ENCODE results near the gene SEC11A. TPM values are rescaled to one million over a fixed set of nuclear protein-coding genes. Genes with fewer than 3 reads are reported as not detected.
"Not testable (repeated sequence)": the region's sequence is repeated elsewhere in the genome, so short reads cannot be mapped to it uniquely, and the experiment has no call there.

Gene SEC11A
- total RNA-seq, 1 donor from 2014 or later, result 357 TPM

DNA sequence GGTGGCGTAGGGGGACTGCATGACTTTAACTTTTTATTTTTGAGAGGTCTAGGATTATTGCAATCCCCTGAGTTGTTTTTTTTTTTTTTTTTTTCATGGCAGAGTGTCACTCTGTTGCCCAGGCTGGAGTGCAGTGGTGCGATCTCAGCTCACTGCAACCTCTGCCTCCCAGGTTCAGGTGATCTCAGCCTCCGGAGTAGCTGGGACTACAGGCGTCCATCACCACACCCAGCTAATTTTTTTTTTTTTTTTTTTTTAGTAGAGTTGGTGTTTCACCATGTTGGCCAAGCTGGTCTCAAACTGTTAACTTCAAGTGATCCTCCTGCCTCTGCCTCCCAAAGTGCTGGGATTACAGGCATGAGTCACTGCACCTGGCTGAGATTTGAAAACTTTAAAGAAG lies 39.0 kb upstream of the SEC11A start:
- not testable (repeated sequence) for H3K27ac ChIP-seq (ENCODE audit: low read depth, low read length); H3K4me3 ChIP-seq (ENCODE audit: low read length in 3 of 3); H3K27me3 ChIP-seq (ENCODE audit: control insufficient read depth in 3 of 3, insufficient read depth in 3 of 3, low read length in 3 of 3); H3K9ac ChIP-seq (ENCODE audit: low read depth in 1 of 3, low read length in 3 of 3); H3K9me3 ChIP-seq (ENCODE audit: control insufficient read depth in 3 of 3, low read length in 3 of 3); H3K36me3 ChIP-seq (ENCODE audit: control insufficient read depth in 3 of 3, insufficient read depth in 3 of 3, low read length in 3 of 3)
- peaks cover 40 to 51% (median 45%) of the 10 kb centered on the region in 3 donors for H3K4me1 ChIP-seq (ENCODE audit: control insufficient read depth in 3 of 3, insufficient read depth in 3 of 3, low read length in 3 of 3)

DNA sequence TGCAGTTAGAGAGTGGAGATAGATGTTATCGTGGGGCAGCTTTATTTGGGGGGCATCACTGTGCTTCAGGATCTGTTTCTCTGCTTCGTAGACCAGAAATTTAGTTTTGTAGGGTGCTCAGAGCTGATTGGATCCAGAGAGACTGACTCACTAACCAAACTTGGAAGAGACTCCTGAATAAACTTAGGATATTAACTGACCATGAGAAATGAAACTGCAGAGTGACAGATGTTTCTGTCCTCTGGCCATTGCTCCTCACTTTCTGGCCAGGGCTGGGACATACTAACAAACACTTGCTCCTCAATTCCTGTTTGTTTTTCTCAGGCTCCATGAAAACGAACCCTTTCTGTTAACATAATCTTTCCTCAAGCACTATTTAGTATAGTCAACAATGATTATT lies 36.8 kb upstream of the SEC11A start:
- Histone ChIP-seq H3K4me1 (ENCODE audit: control insufficient read depth in 3 of 3, insufficient read depth in 3 of 3, low read length in 3 of 3) (peaks cover 40 to 52% (median 43%) of the 10 kb centered on the region in 3 donors), H3K27me3 (ENCODE audit: control insufficient read depth in 3 of 3, insufficient read depth in 3 of 3, low read length in 3 of 3) (no peaks in the 10 kb centered on the region), H3K4me3 (ENCODE audit: low read length in 3 of 3) (peak overlapping the region in 2 of 3 donors; percentile 18 to 20), H3K36me3 (ENCODE audit: control insufficient read depth in 3 of 3, insufficient read depth in 3 of 3, low read length in 3 of 3) (peaks cover 0 to 3% (median 0%) of the 10 kb centered on the region in 3 donors), H3K9me3 (ENCODE audit: control insufficient read depth in 3 of 3, low read length in 3 of 3) (no peaks in the 10 kb centered on the region), H3K27ac (ENCODE audit: low read depth, low read length) (peak overlapping the region; percentile 70), H3K9ac (ENCODE audit: low read depth in 1 of 3, low read length in 3 of 3) (peak overlapping the region in 1 of 3 donors; percentile 10)

DNA sequence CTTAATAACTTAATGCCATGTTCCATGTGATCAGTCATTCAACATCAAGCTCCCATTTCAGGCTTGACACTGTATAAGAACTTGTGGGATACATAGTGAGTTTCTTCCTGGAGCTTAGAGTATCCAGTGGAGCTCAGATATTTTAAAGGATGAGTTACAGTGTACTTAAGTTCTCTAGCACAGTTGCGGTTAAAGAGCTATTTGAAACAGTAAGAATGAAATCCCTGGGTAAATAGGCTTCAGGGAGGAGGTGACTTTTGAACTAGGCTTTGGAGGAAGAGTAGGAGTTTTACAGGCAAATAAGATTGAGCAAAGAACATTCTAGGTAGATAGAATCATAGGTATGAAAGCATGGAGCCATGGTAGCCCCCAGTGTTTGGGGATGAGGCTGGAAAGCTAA lies 36.3 kb upstream of the SEC11A start:
- H3K9me3 ChIP-seq (ENCODE audit: control insufficient read depth in 3 of 3, low read length in 3 of 3), result no peaks in the 10 kb centered on the region
- peak overlapping the region in 1 of 3 donors; percentile 10 for H3K9ac ChIP-seq (ENCODE audit: low read depth in 1 of 3, low read length in 3 of 3)
- peak overlapping the region in 2 of 3 donors; percentile 7 to 20 for H3K4me3 ChIP-seq (ENCODE audit: low read length in 3 of 3)

DNA sequence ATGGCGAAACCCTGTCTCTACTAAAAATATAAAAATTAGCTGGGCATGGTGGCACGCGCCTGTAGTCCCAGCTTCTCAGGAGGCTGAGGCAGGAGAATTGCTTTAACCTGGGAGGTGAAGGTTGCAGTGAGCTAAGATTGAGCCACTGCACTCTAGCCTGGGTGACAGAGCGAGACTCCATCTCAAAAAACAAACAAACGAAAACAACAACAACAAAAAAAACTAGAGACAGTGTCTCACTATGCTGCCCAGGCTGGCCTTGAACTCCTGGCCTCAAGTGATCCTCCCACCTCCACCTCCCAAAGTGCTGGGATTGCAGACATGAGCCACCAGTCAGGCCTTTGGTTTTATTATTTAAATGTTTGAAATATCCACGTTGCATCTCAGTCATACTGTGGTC lies 35.8 kb upstream of the SEC11A start:
- not testable (repeated sequence) for H3K4me3 ChIP-seq (ENCODE audit: low read length in 3 of 3); H3K9me3 ChIP-seq (ENCODE audit: control insufficient read depth in 3 of 3, low read length in 3 of 3); H3K36me3 ChIP-seq (ENCODE audit: control insufficient read depth in 3 of 3, insufficient read depth in 3 of 3, low read length in 3 of 3); H3K27me3 ChIP-seq (ENCODE audit: control insufficient read depth in 3 of 3, insufficient read depth in 3 of 3, low read length in 3 of 3); H3K9ac ChIP-seq (ENCODE audit: low read depth in 1 of 3, low read length in 3 of 3)
- Histone ChIP-seq H3K27ac (ENCODE audit: low read depth, low read length) (peak overlapping the region; percentile 70), H3K4me1 (ENCODE audit: control insufficient read depth in 3 of 3, insufficient read depth in 3 of 3, low read length in 3 of 3) (peaks cover 48 to 61% (median 51%) of the 10 kb centered on the region in 3 donors)

More for the DNA sequence above, 36.3 kb upstream of the SEC11A start:
- Histone ChIP-seq H3K36me3 (ENCODE audit: control insufficient read depth in 3 of 3, insufficient read depth in 3 of 3, low read length in 3 of 3) (peaks cover 0 to 3% (median 0%) of the 10 kb centered on the region in 3 donors), H3K27me3 (ENCODE audit: control insufficient read depth in 3 of 3, insufficient read depth in 3 of 3, low read length in 3 of 3) (no peaks in the 10 kb centered on the region), H3K27ac (ENCODE audit: low read depth, low read length) (peak overlapping the region; percentile 70), H3K4me1 (ENCODE audit: control insufficient read depth in 3 of 3, insufficient read depth in 3 of 3, low read length in 3 of 3) (peaks cover 45 to 57% (median 47%) of the 10 kb centered on the region in 3 donors)

DNA sequence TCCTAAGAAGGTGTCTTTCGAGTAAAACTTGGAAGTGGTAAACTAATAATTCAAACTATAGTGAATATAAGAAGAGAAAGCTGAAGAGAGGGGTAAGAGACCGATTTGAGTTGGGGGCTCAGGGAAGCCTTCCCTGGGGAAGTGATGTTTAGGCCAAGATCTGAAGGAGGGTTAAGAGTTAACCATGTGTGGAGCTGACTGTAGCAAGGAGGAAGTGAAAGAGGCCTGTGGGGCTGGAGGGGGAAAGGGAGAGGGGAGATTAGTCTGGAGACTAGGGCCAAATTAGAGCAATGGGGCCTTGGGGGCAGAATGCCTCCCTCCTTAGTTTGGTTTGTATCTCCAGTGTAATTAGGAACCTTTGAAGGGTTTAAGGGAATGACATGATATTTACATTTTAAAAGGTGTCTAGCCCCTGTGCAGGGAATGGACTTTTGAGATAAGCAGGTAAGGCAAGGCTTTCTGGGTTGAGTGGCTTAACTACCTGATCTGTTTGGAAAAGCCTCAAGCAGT lies 34.7 kb upstream of the SEC11A start:
- H3K4me1 ChIP-seq (ENCODE audit: control insufficient read depth in 3 of 3, insufficient read depth in 3 of 3, low read length in 3 of 3), result peaks cover 46 to 61% (median 46%) of the 10 kb centered on the region in 3 donors
- H3K36me3 ChIP-seq (ENCODE audit: control insufficient read depth in 3 of 3, insufficient read depth in 3 of 3, low read length in 3 of 3), result no peaks in the 10 kb centered on the region
- peak overlapping the region; percentile 30 to 98 (median 68) for H3K9ac ChIP-seq (ENCODE audit: low read depth in 1 of 3, low read length in 3 of 3)
- H3K27me3 ChIP-seq (ENCODE audit: control insufficient read depth in 3 of 3, insufficient read depth in 3 of 3, low read length in 3 of 3), result no peaks in the 10 kb centered on the region
- H3K27ac ChIP-seq (ENCODE audit: low read depth, low read length), result peak overlapping the region; percentile 36
- H3K4me3 ChIP-seq (ENCODE audit: low read length in 3 of 3), result peak overlapping the region in 2 of 3 donors; percentile 39 to 43
- H3K9me3 ChIP-seq (ENCODE audit: control insufficient read depth in 3 of 3, low read length in 3 of 3), result no peaks in the 10 kb centered on the region

DNA sequence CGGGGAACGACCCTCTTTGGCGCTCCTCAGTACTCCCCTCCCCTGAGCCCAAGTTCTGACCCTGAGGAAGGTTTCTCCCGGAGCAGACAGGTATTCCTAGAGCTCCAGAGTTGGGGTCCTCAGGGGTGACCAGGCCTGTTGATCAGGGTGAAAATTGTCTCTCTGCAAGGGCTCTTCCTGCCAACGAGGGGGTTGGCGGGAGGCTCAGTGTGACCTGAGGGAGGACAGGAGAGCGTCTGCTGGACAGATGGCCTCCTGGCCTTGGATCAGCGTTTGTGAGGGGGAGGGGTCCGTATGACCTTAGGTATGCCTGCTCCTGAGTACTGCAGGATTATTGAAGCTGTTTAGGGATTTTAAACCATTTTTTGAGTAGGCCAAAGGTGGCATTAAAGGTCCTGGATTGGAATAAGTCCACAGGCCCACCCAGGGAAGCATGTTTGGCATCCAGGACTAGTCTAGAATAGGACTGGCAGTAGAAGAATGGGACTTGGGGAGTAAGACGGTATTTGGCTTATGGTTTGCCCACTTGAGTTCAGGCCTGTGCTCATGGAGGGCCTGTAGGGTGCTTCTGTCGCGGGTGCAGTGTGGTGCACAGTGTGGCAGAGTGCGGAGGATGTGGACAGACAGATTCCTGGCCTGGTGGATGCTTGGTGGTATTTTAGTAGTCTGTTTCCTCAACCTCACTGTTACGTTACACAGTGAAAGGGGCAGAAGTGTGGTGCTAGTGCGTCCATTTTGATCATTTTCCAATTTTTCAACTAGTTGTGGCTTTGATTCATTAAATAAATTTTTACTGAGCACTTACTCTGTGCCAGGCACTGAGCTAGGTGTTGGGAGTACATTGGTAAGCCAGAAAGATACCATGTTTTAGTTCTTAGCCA lies 33.4 kb upstream of the SEC11A start:
- Histone ChIP-seq H3K4me1 (ENCODE audit: control insufficient read depth in 3 of 3, insufficient read depth in 3 of 3, low read length in 3 of 3) (peaks cover 44 to 61% (median 51%) of the 10 kb centered on the region in 3 donors), H3K4me3 (ENCODE audit: low read length in 3 of 3) (peak overlapping the region; percentile 94 to 97 (median 95)), H3K27ac (ENCODE audit: low read depth, low read length) (peak overlapping the region; percentile 98), H3K9ac (ENCODE audit: low read depth in 1 of 3, low read length in 3 of 3) (peak overlapping the region; percentile 98 to 99 (median 99)), H3K36me3 (ENCODE audit: control insufficient read depth in 3 of 3, insufficient read depth in 3 of 3, low read length in 3 of 3) (no peaks in the 10 kb centered on the region), H3K9me3 (ENCODE audit: control insufficient read depth in 3 of 3, low read length in 3 of 3) (no peaks in the 10 kb centered on the region), H3K27me3 (ENCODE audit: control insufficient read depth in 3 of 3, insufficient read depth in 3 of 3, low read length in 3 of 3) (no peaks in the 10 kb centered on the region)

DNA sequence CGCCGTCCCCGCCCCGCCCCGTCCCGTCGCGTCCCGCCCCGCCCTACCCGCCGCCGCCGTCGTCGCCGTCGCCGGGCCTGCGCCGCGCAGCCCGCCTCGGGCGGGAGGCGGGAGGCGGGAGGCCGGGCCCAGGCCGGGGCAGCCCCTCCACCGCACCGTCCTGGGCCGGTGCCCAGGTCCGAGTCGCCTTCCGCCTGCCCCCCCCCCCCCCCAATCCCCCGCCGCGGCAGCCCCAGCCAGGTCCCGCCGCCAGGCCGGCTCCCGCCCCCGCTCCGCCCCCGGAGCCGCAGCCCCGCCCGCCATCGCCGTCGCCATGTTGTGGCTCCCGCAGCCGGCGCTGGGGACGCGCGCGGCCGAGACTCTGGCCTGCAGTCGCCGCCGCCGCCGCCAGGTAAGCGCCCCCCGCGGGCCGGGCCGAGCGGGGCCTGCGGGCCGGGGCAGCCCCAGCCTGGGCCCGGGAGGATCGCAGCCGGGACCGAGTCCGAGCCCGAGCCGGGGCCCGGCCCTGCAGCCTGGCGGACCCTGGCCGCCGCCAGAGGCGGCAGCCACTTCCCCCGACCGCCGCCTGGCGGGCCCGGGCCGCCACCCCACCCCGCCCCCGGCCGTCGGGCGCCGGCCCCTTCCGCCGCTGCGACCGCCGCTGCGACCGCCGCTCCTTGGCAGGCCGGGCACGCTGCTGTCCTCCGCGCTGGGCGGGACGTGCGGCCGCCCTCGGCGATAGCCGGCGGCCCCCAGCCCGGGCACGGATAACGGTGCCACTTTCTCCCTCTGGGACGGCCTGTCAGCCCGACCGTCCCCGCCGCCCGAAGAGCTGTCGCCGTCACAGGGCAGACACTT lies 32.6 kb upstream of the SEC11A start, which contains the start of gene ZNF592:
TSS of gene ZNF592 (plus strand) at position 319 of the 837 bp plus-strand sequence. CDS start 34,084 bp downstream, outside the sequence.
- Histone ChIP-seq H3K27ac (ENCODE audit: low read depth, low read length) (peak within 1 kb of the TSS; percentile 99), H3K36me3 (ENCODE audit: control insufficient read depth in 3 of 3, insufficient read depth in 3 of 3, low read length in 3 of 3) (no peaks in the 10 kb centered on the region), H3K4me1 (ENCODE audit: control insufficient read depth in 3 of 3, insufficient read depth in 3 of 3, low read length in 3 of 3) (peaks cover 44 to 53% (median 51%) of the 10 kb centered on the region in 3 donors)

DNA sequence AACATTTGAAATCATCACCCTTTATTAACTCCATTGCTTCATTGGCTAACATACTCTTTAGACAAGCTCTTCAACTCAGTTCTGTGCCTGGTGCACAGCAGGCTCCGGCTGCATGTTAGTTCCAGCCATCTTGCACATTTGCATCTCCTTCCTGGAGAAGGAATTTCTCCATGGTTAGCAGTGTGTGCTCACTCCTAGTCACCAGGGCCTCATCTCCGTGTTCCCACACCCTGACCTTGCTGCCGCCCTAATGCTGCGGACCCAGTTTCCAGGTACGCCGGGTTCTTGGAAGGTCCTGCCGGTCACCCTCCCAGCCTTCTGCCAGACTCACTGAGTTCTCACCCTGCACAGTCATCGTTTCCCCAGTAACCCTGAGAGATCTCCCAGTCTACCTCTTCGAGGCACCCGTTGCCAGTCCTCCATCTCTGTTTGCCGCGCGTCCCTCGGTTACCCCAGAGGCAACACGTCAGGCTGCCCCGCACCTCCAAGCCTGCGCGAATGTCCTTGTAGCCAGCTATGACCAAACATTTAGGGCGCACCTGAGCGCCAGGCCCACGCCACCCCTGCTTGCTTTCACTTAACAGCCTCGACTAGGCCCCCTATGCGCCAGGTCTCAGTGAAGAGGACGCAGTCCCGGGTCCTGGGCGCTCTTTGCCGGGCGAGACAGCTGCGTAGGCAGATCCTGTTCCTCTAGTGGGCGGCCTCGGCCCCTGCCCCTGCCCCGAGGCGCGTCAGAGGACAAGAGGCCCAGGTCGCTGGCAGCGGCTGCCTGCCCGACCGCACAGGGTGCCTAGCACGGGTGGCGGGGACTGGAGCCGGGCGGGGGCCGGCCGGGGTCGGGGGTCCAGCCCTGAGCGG lies 31.7 kb upstream of the SEC11A start:
- H3K9ac ChIP-seq (ENCODE audit: low read depth in 1 of 3, low read length in 3 of 3), result peak overlapping the region; percentile 93 to 99 (median 97)
- H3K36me3 ChIP-seq (ENCODE audit: control insufficient read depth in 3 of 3, insufficient read depth in 3 of 3, low read length in 3 of 3), result no peaks in the 10 kb centered on the region
- H3K9me3 ChIP-seq (ENCODE audit: control insufficient read depth in 3 of 3, low read length in 3 of 3), result no peaks in the 10 kb centered on the region
- peak overlapping the region; percentile 75 to 94 (median 93) for H3K4me3 ChIP-seq (ENCODE audit: low read length in 3 of 3)
- H3K27me3 ChIP-seq (ENCODE audit: control insufficient read depth in 3 of 3, insufficient read depth in 3 of 3, low read length in 3 of 3), result no peaks in the 10 kb centered on the region
- H3K27ac ChIP-seq (ENCODE audit: low read depth, low read length), result peak overlapping the region; percentile 99
- peaks cover 41 to 46% (median 45%) of the 10 kb centered on the region in 3 donors for H3K4me1 ChIP-seq (ENCODE audit: control insufficient read depth in 3 of 3, insufficient read depth in 3 of 3, low read length in 3 of 3)

More for the DNA sequence above, 32.6 kb upstream of the SEC11A start, which contains the start of gene ZNF592:
- H3K4me3 ChIP-seq (ENCODE audit: low read length in 3 of 3), result peak within 1 kb of the TSS; percentile 94 to 97 (median 95)
- no peaks in the 10 kb centered on the region for H3K27me3 ChIP-seq (ENCODE audit: control insufficient read depth in 3 of 3, insufficient read depth in 3 of 3, low read length in 3 of 3)
- H3K9me3 ChIP-seq (ENCODE audit: control insufficient read depth in 3 of 3, low read length in 3 of 3), result no peaks in the 10 kb centered on the region
- peak within 1 kb of the TSS; percentile 99 for H3K9ac ChIP-seq (ENCODE audit: low read depth in 1 of 3, low read length in 3 of 3)

DNA sequence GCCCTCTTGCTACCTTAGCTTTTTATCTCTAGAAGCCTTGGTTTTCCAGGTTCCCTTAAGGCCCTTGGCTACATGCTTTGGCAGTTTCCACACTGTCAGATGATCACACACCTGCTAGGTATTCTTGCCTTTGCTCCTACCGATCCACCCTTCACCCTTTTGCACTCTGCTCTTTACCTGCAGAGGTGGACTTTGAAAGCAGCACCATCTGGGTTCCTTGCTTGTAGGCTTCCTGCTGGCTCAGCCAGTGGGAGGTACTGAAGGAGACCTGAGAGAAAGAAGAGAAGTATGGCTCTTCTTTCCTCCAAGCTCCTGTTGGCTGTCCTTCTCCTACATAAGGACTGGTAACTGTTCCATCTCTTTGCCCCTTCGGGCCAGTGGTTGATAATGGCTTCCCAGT lies 25.2 kb upstream of the SEC11A start:
- Histone ChIP-seq H3K27ac (ENCODE audit: low read depth, low read length) (no peak overlapping the region), H3K9ac (ENCODE audit: low read depth in 1 of 3, low read length in 3 of 3) (no peak overlapping the region), H3K27me3 (ENCODE audit: control insufficient read depth in 3 of 3, insufficient read depth in 3 of 3, low read length in 3 of 3) (no peaks in the 10 kb centered on the region), H3K9me3 (ENCODE audit: control insufficient read depth in 3 of 3, low read length in 3 of 3) (no peaks in the 10 kb centered on the region), H3K4me1 (ENCODE audit: control insufficient read depth in 3 of 3, insufficient read depth in 3 of 3, low read length in 3 of 3) (peaks cover 2 to 8% (median 7%) of the 10 kb centered on the region in 3 donors), H3K4me3 (ENCODE audit: low read length in 3 of 3) (no peak overlapping the region), H3K36me3 (ENCODE audit: control insufficient read depth in 3 of 3, insufficient read depth in 3 of 3, low read length in 3 of 3) (peaks cover 0 to 2% (median 0%) of the 10 kb centered on the region in 3 donors)

Measured in skeletal muscle tissue (tissue), 4 donors.